HEK293 (cell line): Measurements from ENCODE around the gene NELL2.

ENCODE experiments used
- CTCF ChIA-PET: fragments of 350-600 bp; formaldehyde crosslinking; extraction: SDS; loops from one replicate; lab custom pipeline; 2021; ENCODE audit warnings: antibody characterized with exemption; lab: Yijun Ruan, JAX
- POLR2A ChIA-PET: fragments of 300-600 bp; formaldehyde crosslinking; extraction: SDS; loops from one replicate; lab custom pipeline; 2020; ENCODE audit warnings: antibody characterized with exemption, inconsistent platforms; lab: Yijun Ruan, JAX
- H3K27ac ChIP-seq: fragments of 200-500 bp; sonication (Bioruptor generic); 2 replicates; pipeline ENCODE4 v1.5.1; 2014; ENCODE audit warnings: low read depth, low read length, control low read depth, inconsistent platforms; ENCODE audit errors: extremely low read depth
- H3K36me3 ChIP-seq, 2 experiments: fragments of 200-500 bp in 1 of 2; sonication (Bioruptor generic) in 1 of 2; 1 replicate in 1 of 2; 2 replicates in 1 of 2; pipeline ENCODE4 v1.5.1; 2014 to 2017; ENCODE audit warnings: inconsistent platforms in 2 of 2, low read length in 2 of 2; ENCODE audit not compliant: control insufficient read depth in 2 of 2, insufficient read depth in 1 of 2
- H3K4me1 ChIP-seq: fragments of 200-500 bp; sonication (Bioruptor generic); 2 replicates; pipeline ENCODE4 v1.5.1; 2014; ENCODE audit warnings: mild to moderate bottlenecking, low read length, inconsistent platforms; ENCODE audit not compliant: control insufficient read depth, insufficient read depth
- H3K4me3 ChIP-seq: 2 replicates; pipeline ENCODE4 v1.5.1; 2011; ENCODE audit warnings: low read depth, mild to moderate bottlenecking, control low read depth, low read length, moderate library complexity
- H3K9me3 ChIP-seq: fragments of 200-500 bp; sonication (Bioruptor generic); 2 replicates; pipeline ENCODE4 v1.5.1; 2014; ENCODE audit warnings: low read depth, low read length, inconsistent platforms; ENCODE audit not compliant: control insufficient read depth, insufficient read depth
- BCL6B ChIP-seq: fragments of 450-650 bp; formaldehyde crosslinking; IDR thresholded peaks from 2 replicates; pipeline ENCODE4 v1.5.1; 2017; ENCODE audit warnings: missing biosample characterization, missing genetic modification characterization
- IKZF3 ChIP-seq: fragments of 450-650 bp; IDR thresholded peaks from 2 replicates; pipeline ENCODE4 v1.5.0; 2018; ENCODE audit warnings: missing biosample characterization, mild to moderate bottlenecking, missing genetic modification characterization, moderate library complexity
- INSM2 ChIP-seq: fragments of 450-650 bp; formaldehyde crosslinking; IDR thresholded peaks from 2 replicates; pipeline ENCODE4 v1.5.1; 2016; ENCODE audit warnings: missing biosample characterization, missing genetic modification characterization
- KLF10 ChIP-seq: fragments of 450-650 bp; IDR thresholded peaks from 2 replicates; pipeline ENCODE4 v1.5.1; 2018; ENCODE audit warnings: missing biosample characterization, mild to moderate bottlenecking, missing genetic modification characterization
- KLF16 ChIP-seq: fragments of 450-650 bp; formaldehyde crosslinking; IDR thresholded peaks from 2 replicates; pipeline ENCODE4 v1.5.1; 2017; ENCODE audit warnings: missing biosample characterization, missing genetic modification characterization
- MYNN ChIP-seq: fragments of 450-650 bp; formaldehyde crosslinking; IDR thresholded peaks from 2 replicates; pipeline ENCODE4 v1.5.1; 2016; ENCODE audit warnings: missing biosample characterization, missing genetic modification characterization, borderline replicate concordance
- YY2 ChIP-seq: fragments of 450-650 bp; formaldehyde crosslinking; IDR thresholded peaks from 2 replicates; pipeline ENCODE4 v1.5.1; 2016; ENCODE audit warnings: missing biosample characterization, missing genetic modification characterization
- ZBTB1 ChIP-seq: fragments of 450-650 bp; formaldehyde crosslinking; IDR thresholded peaks from 2 replicates; pipeline ENCODE4 v1.5.1; 2016; ENCODE audit warnings: missing biosample characterization, missing genetic modification characterization
- ZBTB10 ChIP-seq: fragments of 450-650 bp; formaldehyde crosslinking; IDR thresholded peaks from 2 replicates; pipeline ENCODE4 v1.5.1; 2016; ENCODE audit warnings: missing biosample characterization, missing genetic modification characterization
- ZEB2 ChIP-seq: fragments of 450-650 bp; formaldehyde crosslinking; IDR thresholded peaks from 2 replicates; pipeline ENCODE4 v1.5.1; 2016; ENCODE audit warnings: missing biosample characterization, missing genetic modification characterization
- ZFP37 ChIP-seq: fragments of 450-650 bp; formaldehyde crosslinking; IDR thresholded peaks from 2 replicates; pipeline ENCODE4 v1.5.1; 2016; ENCODE audit warnings: missing biosample characterization, missing genetic modification characterization
- ZNF324 ChIP-seq: fragments of 450-650 bp; formaldehyde crosslinking; IDR thresholded peaks from 2 replicates; pipeline ENCODE4 v1.5.1; 2016; ENCODE audit warnings: missing biosample characterization, missing genetic modification characterization
- ZNF391 ChIP-seq: fragments of 450-650 bp; formaldehyde crosslinking; IDR thresholded peaks from 2 replicates; pipeline ENCODE4 v1.5.1; 2016; ENCODE audit warnings: low read depth, missing biosample characterization, missing genetic modification characterization, borderline replicate concordance
- ZNF488 ChIP-seq: fragments of 450-650 bp; formaldehyde crosslinking; IDR thresholded peaks from 2 replicates; pipeline ENCODE4 v1.5.1; 2016; ENCODE audit warnings: missing biosample characterization, missing genetic modification characterization
- ZNF580 ChIP-seq: fragments of 450-650 bp; formaldehyde crosslinking; IDR thresholded peaks from 2 replicates; pipeline ENCODE4 v1.5.1; 2016; ENCODE audit warnings: missing biosample characterization, missing genetic modification characterization
- ZNF596 ChIP-seq: fragments of 450-650 bp; IDR thresholded peaks from 2 replicates; pipeline ENCODE4 v1.5.0; 2018; ENCODE audit warnings: missing biosample characterization, mild to moderate bottlenecking, missing genetic modification characterization, moderate library complexity
- ZNF837 ChIP-seq: fragments of 450-650 bp; formaldehyde crosslinking; IDR thresholded peaks from 2 replicates; pipeline ENCODE4 v1.5.1; 2016; ENCODE audit warnings: missing biosample characterization, missing genetic modification characterization
- TF ChIP-seq, protein P1 (sequence below): fragments of 450-650 bp; formaldehyde crosslinking; IDR thresholded peaks from 2 replicates; pipeline ENCODE4 v1.5.1; 2017; ENCODE audit warnings: missing biosample characterization, missing genetic modification characterization
- TF ChIP-seq, protein P2 (sequence below): fragments of 450-650 bp; formaldehyde crosslinking; IDR thresholded peaks from 2 replicates; pipeline ENCODE4 v1.5.1; 2016; ENCODE audit warnings: missing biosample characterization, missing genetic modification characterization

The NELL2 gene

DNA sequence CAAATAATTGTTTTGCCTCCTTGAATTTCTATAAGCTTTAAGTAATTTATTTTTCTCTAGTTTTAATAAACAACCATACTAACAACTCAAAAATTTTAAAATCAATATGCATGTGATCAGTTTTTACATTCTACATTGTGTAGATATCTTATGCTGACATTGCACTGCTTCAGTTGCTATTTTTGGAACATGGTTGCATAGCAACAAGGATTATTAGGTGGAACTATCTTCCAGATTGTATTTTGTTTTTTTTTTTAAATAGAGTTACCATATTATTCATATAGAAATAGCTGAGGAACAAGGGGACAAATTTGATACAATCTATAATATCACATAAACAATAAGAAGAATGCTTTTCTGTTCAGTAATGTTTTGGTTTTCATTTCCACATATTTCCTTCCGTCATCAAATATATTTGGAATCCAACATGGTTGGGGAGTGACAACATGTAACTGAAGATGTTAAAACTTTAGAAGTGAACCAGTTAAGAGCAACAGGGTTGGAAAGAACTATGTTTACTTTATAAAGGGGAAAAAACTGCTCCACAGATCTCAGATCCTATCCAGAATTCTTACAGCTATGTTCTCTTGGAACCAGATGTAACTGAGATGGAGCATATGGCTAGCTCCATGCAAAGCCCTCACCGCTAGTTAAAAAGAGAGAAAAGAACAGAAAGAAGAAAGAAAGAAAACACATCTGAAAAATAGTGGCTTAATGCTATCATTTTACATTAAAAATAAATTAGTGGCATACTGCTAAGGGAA lies 235.5 kb downstream of the NELL2 start (continued):
- TF ChIP-seq BCL6B (no peak), ZNF324 (no peak)

- ChIA-PET POLR2A (no interaction called here), CTCF (no interaction called here)
- no peaks in the 10 kb centered on the region for H3K36me3 ChIP-seq
- no peaks in the 10 kb centered on the region for H3K9me3 ChIP-seq
- TF ChIP-seq IKZF3 (tag by site-specific recombination) (no peak), ZNF596 (tag by site-specific recombination) (no peak), INSM2 (tag by site-specific recombination) (no peak), ZEB2 (no peak), ZBTB10 (no peak), KLF16 (no peak), MYNN (no peak), ZFP37 (tag by site-specific recombination) (no peak), ZNF580 (tag by site-specific recombination) (no peak), ZBTB1 (tag by site-specific recombination) (no peak), ZNF837 (no peak), YY2 (tag by site-specific recombination) (no peak), KLF10 (tag by site-specific recombination) (no peak), ZNF391 (tag by site-specific recombination) (no peak), ZNF488 (tag by site-specific recombination) (no peak)
- TF ChIP-seq, protein P1, sequence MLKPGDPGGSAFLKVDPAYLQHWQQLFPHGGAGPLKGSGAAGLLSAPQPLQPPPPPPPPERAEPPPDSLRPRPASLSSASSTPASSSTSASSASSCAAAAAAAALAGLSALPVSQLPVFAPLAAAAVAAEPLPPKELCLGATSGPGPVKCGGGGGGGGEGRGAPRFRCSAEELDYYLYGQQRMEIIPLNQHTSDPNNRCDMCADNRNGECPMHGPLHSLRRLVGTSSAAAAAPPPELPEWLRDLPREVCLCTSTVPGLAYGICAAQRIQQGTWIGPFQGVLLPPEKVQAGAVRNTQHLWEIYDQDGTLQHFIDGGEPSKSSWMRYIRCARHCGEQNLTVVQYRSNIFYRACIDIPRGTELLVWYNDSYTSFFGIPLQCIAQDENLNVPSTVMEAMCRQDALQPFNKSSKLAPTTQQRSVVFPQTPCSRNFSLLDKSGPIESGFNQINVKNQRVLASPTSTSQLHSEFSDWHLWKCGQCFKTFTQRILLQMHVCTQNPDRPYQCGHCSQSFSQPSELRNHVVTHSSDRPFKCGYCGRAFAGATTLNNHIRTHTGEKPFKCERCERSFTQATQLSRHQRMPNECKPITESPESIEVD (tag by site-specific recombination) = no peak
- TF ChIP-seq, protein P2, sequence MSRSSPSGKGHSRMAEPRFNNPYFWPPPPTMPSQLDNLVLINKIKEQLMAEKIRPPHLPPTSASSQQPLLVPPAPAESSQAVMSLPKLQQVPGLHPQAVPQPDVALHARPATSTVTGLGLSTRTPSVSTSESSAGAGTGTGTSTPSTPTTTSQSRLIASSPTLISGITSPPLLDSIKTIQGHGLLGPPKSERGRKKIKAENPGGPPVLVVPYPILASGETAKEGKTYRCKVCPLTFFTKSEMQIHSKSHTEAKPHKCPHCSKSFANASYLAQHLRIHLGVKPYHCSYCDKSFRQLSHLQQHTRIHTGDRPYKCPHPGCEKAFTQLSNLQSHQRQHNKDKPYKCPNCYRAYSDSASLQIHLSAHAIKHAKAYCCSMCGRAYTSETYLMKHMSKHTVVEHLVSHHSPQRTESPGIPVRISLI = no peak
- no peak overlapping the region for H3K4me3 ChIP-seq
- no peak overlapping the region for H3K27ac ChIP-seq
- no peaks in the 10 kb centered on the region for H3K4me1 ChIP-seq
These were observed 238.2 kb downstream of the NELL2 start for GRCh38 chr12:44637875-44638274.
